ENCODE results near the gene CCDC39. TPM values are rescaled to one million over a fixed set of nuclear protein-coding genes. Genes with fewer than 3 reads are reported as not detected.

CCDC39 gene
- total RNA-seq, 1 experiment from 2014 or later, result 0.79 TPM

GRCh38 chr3:180656406-180656805, 22.9 kb downstream of the CCDC39 start:
- H3K23ac ChIP-seq (ENCODE audit: insufficient read length, low read depth, low read length), result no peak overlapping the region
- no peak overlapping the region for H3K18ac ChIP-seq (ENCODE audit: insufficient read length, low read depth, low read length)
- H4K91ac ChIP-seq (ENCODE audit: insufficient read length, low read depth, low read length), result no peak overlapping the region
- H3K14ac ChIP-seq (ENCODE audit: insufficient read depth, low read length), result no peak overlapping the region
- H2BK5ac ChIP-seq (ENCODE audit: insufficient read length, low read length), result no peak overlapping the region
- no peaks in the 10 kb centered on the region for H3K4me1 ChIP-seq (ENCODE audit: insufficient read depth, low read length)
- H4K20me1 ChIP-seq (ENCODE audit: control insufficient read depth, insufficient read depth, insufficient read length), result no peaks in the 10 kb centered on the region
- Mint-ChIP-seq H3K27ac (no peak overlapping the region), H3K9me3 (no peaks in the 10 kb centered on the region), H3K4me3 (no peak overlapping the region), H3K4me1 (peaks cover 13 to 27% of the 10 kb centered on the region in 2 experiments), H3K36me3 (ENCODE audit: insufficient read depth in 1 of 3, low read depth in 3 of 3) (no peaks in the 10 kb centered on the region), H3K27me3 (ENCODE audit: low read depth) (no peaks in the 10 kb centered on the region)
- no peak for DNase-seq
- no peak overlapping the region for H3K4me2 ChIP-seq (ENCODE audit: insufficient read depth, insufficient read length, low read length)
- no peak overlapping the region for H3K56ac ChIP-seq (ENCODE audit: insufficient read length, low read depth, low read length)
- WGBS (ENCODE audit: extremely low coverage, insufficient read length, low lambda C conversion rate), result no CpG with 5 or more reads among the region's 4 CpGs
- no peak overlapping the region for H2AK5ac ChIP-seq (ENCODE audit: insufficient read length, low read length)
- H2BK12ac ChIP-seq (ENCODE audit: insufficient read length, low read depth, low read length), result no peak overlapping the region
- no peak overlapping the region for H4K8ac ChIP-seq (replicated peaks; ENCODE audit: insufficient read length, low read depth, low read length)
- no peak overlapping the region for H2BK20ac ChIP-seq (ENCODE audit: low read depth, low read length, poor library complexity, severe bottlenecking)
- H2AFZ ChIP-seq (ENCODE audit: low read length), result no peak overlapping the region
- no peaks in the 10 kb centered on the region for H3K79me1 ChIP-seq (ENCODE audit: insufficient read depth, low read depth, low read length, poor library complexity, severe bottlenecking)
- H3K23me2 ChIP-seq (ENCODE audit: insufficient read length, low read depth, low read length, poor library complexity, severe bottlenecking), result no peaks in the 10 kb centered on the region
- no peak overlapping the region for H2BK120ac ChIP-seq (ENCODE audit: low read depth, low read length, poor library complexity, severe bottlenecking)
- no peak overlapping the region for H4K5ac ChIP-seq (ENCODE audit: insufficient read length, low read depth, low read length)
- H3K27ac ChIP-seq (ENCODE audit: insufficient read length, low read depth, low read length), result no peak overlapping the region
- H3K4ac ChIP-seq (ENCODE audit: low read depth, low read length), result no peak overlapping the region
- no peak overlapping the region for H3T11ph ChIP-seq (ENCODE audit: low read length)
- no peak for TF ChIP-seq CTCF (conservative IDR thresholded peaks at IDR 0.05)
- H3K79me2 ChIP-seq (ENCODE audit: insufficient read depth, low read length), result no peaks in the 10 kb centered on the region
- no peak overlapping the region for H2BK15ac ChIP-seq (ENCODE audit: low read depth, low read length)
- no peak overlapping the region for H3K9ac ChIP-seq (ENCODE audit: extremely low read depth, insufficient read length, low read length)
- H3K27me3 ChIP-seq (ENCODE audit: insufficient read depth, low read length), result no peaks in the 10 kb centered on the region
- H3K9me3 ChIP-seq (ENCODE audit: control insufficient read depth, low read depth, low read length), result no peaks in the 10 kb centered on the region

Measured in H9 (cell line).